WERI-Rb-1 (cell line): ENCODE results near the gene PCBD2.
A peak's percentile ranks its signal among the peaks of the same experiment; 100 is the strongest.

Source experiments
- DNase-seq: peaks from one replicate; pipeline ENCODE4 v3.0.0-alpha.2; 2020
- H3K27ac ChIP-seq: fragments of 250-450 bp; sonication (Bioruptor Pico); 2 replicates; pipeline ENCODE4 v1.5.1; 2020; ENCODE audit warnings: mild to moderate bottlenecking, moderate library complexity
- H3K27me3 ChIP-seq: fragments of 250-450 bp; sonication (Bioruptor Pico); 2 replicates; pipeline ENCODE4 v1.5.1; 2021; ENCODE audit warnings: mild to moderate bottlenecking, low read depth, moderate library complexity; ENCODE audit not compliant: insufficient read depth, severe bottlenecking
- H3K36me3 ChIP-seq: fragments of 250-450 bp; sonication (Bioruptor Pico); 2 replicates; pipeline ENCODE4 v1.5.1; 2020; ENCODE audit warnings: mild to moderate bottlenecking, moderate library complexity
- H3K4me3 ChIP-seq: 2 replicates; pipeline ENCODE4 v1.5.1; 2011; ENCODE audit warnings: low read depth, mild to moderate bottlenecking, control low read depth, low read length
- H3K9me3 ChIP-seq: fragments of 250-450 bp; sonication (Bioruptor Pico); 2 replicates; pipeline ENCODE4 v1.5.1; 2021; ENCODE audit warnings: mild to moderate bottlenecking, moderate library complexity; ENCODE audit not compliant: severe bottlenecking
- TF ChIP-seq, protein P1 (sequence below): IDR thresholded peaks from 2 replicates; pipeline ENCODE4 v1.5.1; 2011; ENCODE audit warnings: low read depth, mild to moderate bottlenecking, control low read depth, inconsistent platforms, low read length

Gene PCBD2

DNA sequence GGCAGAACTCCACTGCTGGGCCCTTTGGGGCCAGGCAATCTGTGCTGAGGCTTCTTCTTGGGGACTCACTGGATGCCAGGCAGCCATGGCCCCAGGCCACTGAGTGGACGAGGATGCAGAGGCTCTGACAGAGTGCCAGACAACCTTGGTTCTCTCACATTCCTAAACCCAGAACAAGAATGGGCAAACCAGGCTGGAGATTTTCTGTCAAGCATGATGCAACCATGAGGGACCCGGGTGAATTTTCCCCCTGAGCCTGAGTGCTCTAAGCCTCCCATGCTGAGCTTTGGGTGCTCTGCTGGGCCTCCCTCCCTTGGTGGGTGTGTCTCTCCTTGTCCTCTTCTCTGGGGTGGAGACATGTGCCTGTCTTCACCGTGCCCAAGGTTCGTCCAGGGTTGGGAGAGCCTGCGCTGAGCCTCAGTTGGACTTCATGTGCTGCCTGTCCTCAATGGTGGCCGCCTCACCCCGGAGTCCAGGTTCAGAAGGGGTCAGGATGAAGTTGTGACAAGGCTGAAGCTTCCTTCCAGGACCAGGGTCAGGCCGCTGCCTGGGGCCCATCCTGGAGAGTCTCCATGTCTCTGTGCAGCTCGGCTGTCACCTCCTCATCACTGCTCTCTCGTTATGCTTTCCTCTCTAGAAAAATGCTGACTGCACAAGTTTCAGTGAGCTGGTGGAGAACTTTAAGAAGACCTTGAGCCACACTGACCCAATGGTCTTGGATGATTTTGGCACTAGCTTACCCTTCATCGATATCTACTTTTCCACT lies 105.0 kb downstream of the PCBD2 start:
- Histone ChIP-seq H3K36me3 (peaks cover 3% of the 10 kb centered on the region; the same call in 1 of the 2 replicates), H3K27ac (no peak overlapping the region), H3K27me3 (no peaks in the 10 kb centered on the region), H3K9me3 (no peaks in the 10 kb centered on the region), H3K4me3 (no peak overlapping the region)
- TF ChIP-seq, protein P1, sequence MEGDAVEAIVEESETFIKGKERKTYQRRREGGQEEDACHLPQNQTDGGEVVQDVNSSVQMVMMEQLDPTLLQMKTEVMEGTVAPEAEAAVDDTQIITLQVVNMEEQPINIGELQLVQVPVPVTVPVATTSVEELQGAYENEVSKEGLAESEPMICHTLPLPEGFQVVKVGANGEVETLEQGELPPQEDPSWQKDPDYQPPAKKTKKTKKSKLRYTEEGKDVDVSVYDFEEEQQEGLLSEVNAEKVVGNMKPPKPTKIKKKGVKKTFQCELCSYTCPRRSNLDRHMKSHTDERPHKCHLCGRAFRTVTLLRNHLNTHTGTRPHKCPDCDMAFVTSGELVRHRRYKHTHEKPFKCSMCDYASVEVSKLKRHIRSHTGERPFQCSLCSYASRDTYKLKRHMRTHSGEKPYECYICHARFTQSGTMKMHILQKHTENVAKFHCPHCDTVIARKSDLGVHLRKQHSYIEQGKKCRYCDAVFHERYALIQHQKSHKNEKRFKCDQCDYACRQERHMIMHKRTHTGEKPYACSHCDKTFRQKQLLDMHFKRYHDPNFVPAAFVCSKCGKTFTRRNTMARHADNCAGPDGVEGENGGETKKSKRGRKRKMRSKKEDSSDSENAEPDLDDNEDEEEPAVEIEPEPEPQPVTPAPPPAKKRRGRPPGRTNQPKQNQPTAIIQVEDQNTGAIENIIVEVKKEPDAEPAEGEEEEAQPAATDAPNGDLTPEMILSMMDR, result no peak
- DNase-seq, result no peak

DNA sequence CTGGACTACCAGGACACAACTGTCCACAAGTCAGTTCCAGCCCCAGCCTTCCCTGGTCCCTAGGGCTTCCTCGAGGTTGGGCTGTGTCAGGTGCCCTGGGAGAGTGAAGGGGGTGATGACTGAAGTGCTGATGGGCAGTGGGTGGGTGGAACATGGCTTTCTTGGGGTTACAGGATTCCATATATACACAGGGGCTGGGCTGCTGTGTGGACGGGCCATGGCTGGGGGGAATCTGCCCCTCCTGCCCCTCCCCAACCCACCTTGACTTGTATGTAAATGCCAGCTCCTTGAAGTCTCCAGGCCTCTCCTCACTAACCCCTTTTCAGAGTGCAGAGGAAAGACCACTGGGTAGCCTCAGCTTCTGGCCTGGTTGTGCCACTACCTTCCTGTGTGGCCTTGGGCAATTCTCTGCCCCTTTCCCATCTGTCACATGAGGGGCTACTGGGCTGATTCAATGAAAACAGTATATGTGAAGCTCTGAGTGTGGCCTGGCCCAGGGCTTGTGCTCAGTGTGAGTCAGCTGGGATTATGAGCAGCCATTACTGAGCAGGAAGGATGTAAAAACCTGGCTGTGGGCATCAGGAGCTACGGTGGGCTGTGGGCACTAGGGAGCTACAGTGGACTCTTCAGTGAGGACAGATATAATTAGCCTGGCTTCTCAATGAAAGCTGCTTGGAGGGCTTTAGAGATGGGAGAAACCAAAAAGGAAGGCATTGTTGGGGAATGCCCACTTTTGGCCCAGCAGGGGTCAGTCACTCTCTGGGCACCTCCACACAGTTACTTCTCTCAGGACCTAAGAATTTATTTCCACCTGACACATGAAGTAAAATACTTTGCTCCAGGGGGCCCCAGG lies 105.8 kb downstream of the PCBD2 start:
- no peak overlapping the region for H3K27ac ChIP-seq
- no peak for DNase-seq
- TF ChIP-seq, protein P1, result peak; percentile 47
- no peaks in the 10 kb centered on the region for H3K27me3 ChIP-seq
- H3K9me3 ChIP-seq, result no peaks in the 10 kb centered on the region
- H3K4me3 ChIP-seq, result no peak overlapping the region
- peaks cover 3% of the 10 kb centered on the region; the same call in 1 of the 2 replicates for H3K36me3 ChIP-seq

DNA sequence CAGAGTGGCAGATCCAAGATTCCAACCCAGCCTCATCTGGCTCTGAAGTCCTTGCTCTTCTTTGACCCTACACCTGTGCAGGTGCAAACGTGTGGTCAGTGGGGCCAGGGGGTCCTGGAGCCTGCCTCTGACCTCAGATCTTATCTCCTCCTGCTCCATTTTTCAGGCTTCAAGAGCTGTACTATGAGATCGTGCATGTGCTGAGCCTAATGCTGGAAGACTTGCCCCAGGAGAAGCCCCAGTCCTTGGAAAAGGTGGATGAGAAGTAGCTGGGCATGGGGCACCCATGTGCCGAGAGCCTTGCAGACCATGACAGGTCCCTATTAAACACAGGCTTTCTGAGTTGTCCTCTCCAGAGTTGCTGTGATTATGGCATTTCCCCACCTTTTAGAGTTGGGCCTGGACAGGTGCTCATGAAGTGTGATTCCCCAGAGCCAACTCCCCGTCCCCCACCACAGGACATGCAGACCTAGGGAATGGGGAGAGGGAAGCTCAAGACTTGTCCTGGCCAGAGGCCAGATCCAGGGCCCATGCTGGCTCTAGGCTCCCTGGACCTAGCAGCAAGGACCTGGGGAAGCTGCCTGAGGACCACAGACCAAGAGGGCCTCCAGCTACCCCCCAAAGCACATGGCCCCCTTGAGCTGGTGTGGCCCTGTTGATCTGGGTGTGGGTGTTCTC lies 106.6 kb downstream of the PCBD2 start:
- Histone ChIP-seq H3K9me3 (no peaks in the 10 kb centered on the region), H3K36me3 (peaks cover 3% of the 10 kb centered on the region; the same call in 1 of the 2 replicates), H3K27me3 (no peaks in the 10 kb centered on the region), H3K27ac (no peak overlapping the region), H3K4me3 (no peak overlapping the region)
- TF ChIP-seq, protein P1, result no peak
- no peak for DNase-seq

DNA sequence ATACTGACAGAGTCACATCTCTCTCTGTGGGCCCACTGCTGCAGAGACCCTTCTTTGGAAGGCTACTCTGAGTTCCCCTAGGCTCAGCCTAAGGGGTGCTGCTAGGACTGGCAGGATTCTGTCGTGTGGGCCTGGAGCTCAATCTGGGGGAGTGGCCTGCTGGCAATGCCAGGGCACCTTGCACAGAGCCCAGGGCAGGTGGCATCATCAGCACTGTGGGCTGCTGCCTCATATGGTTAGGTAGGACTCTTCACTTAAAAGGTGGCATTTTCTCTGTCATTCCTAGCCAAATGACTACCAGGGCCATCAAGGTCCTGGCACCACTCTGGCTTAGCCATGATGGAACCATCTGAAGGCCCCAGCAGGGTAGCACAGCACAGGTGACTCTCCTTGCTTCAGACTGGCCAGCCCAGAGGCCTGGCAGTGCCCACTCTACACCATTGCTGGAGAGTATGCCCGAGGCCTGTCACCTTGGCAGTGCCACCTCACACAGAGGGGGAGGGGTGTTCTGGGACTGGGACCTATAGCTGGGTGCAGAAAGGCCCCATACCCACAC lies 107.2 kb downstream of the PCBD2 start:
- H3K4me3 ChIP-seq, result no peak overlapping the region
- H3K27me3 ChIP-seq, result no peaks in the 10 kb centered on the region
- peaks cover 3% of the 10 kb centered on the region; the same call in 1 of the 2 replicates for H3K36me3 ChIP-seq
- H3K27ac ChIP-seq, result no peak overlapping the region
- DNase-seq, result no peak
- TF ChIP-seq, protein P1, result no peak
- H3K9me3 ChIP-seq, result no peaks in the 10 kb centered on the region
